ENCODE data around the gene HEATR9.

- TF ChIP-seq CTCF (IDR thresholded peaks at IDR 0.05): no peak
- TF ChIP-seq POLR2A (IDR thresholded peaks at IDR 0.05): no peak
- TF ChIP-seq POLR2AphosphoS5 (IDR thresholded peaks at IDR 0.05; ENCODE audit: insufficient read depth in 1 of 2, low read depth in 1 of 2): no peak
Observed at GRCh38 chr17:35865412-35866340, 3.0 kb downstream of the HEATR9 start.
